B cell (primary cell): ENCODE results near the gene OR13J1.

Experiments used
- CTCF ChIP-seq: fragments of 200-600 bp; IDR thresholded peaks from one replicate; pipeline ENCODE4 v1.8.0; 2022; ENCODE audit warnings: antibody characterized with exemption, mild to moderate bottlenecking
- EZH2 ChIP-seq: IDR thresholded peaks from 2 replicates; pipeline ENCODE4 v1.6.1; 2012; ENCODE audit warnings: borderline replicate concordance, low read depth, mild to moderate bottlenecking, moderate library complexity, low read length; ENCODE audit not compliant: insufficient read depth, poor library complexity, severe bottlenecking

- no peak for TF ChIP-seq EZH2
- no peak for TF ChIP-seq CTCF
Measured at GRCh38 chr9:35852876-35853865, 17.0 kb downstream of the OR13J1 start.
